HEK293 (cell line): Measurements from ENCODE around the gene P2RY6.

Source experiments
- BCL11B ChIP-seq: fragments of 450-650 bp; formaldehyde crosslinking; IDR thresholded peaks from 2 replicates; pipeline ENCODE4 v1.5.1; 2016; ENCODE audit warnings: low read depth, missing biosample characterization, missing genetic modification characterization
- CTCF ChIP-seq: fragments of 450-650 bp; formaldehyde crosslinking; IDR thresholded peaks from 2 replicates; pipeline ENCODE4 v1.5.1; 2016; ENCODE audit warnings: missing biosample characterization, missing genetic modification characterization
- GLIS1 ChIP-seq: fragments of 450-650 bp; formaldehyde crosslinking; IDR thresholded peaks from 2 replicates; pipeline ENCODE4 v1.5.1; 2016; ENCODE audit warnings: missing biosample characterization, missing genetic modification characterization
- GLIS2 ChIP-seq: fragments of 450-650 bp; formaldehyde crosslinking; IDR thresholded peaks from 2 replicates; pipeline ENCODE4 v1.5.1; 2016; ENCODE audit warnings: missing biosample characterization, missing genetic modification characterization
- IKZF3 ChIP-seq: fragments of 450-650 bp; IDR thresholded peaks from 2 replicates; pipeline ENCODE4 v1.5.0; 2018; ENCODE audit warnings: missing biosample characterization, mild to moderate bottlenecking, missing genetic modification characterization, moderate library complexity
- MEIS1 ChIP-seq: sonication (generic); formaldehyde crosslinking; IDR thresholded peaks from 2 replicates; pipeline ENCODE4 v1.8.1; 2022; ENCODE audit warnings: missing genetic modification reagents, mild to moderate bottlenecking, borderline replicate concordance
- PRDM10 ChIP-seq: fragments of 450-650 bp; formaldehyde crosslinking; IDR thresholded peaks from 2 replicates; pipeline ENCODE4 v1.5.1; 2016; ENCODE audit warnings: missing biosample characterization, missing genetic modification characterization
- PRDM4 ChIP-seq: fragments of 450-650 bp; formaldehyde crosslinking; IDR thresholded peaks from 2 replicates; pipeline ENCODE4 v1.5.1; 2017; ENCODE audit warnings: missing biosample characterization, missing genetic modification characterization
- REPIN1 ChIP-seq: fragments of 450-650 bp; formaldehyde crosslinking; IDR thresholded peaks from 2 replicates; pipeline ENCODE4 v1.5.1; 2017; ENCODE audit warnings: missing biosample characterization, missing genetic modification characterization, low read depth
- SP7 ChIP-seq: fragments of 450-650 bp; formaldehyde crosslinking; IDR thresholded peaks from 2 replicates; pipeline ENCODE4 v1.5.1; 2016; ENCODE audit warnings: missing biosample characterization, missing genetic modification characterization
- ZBTB11 ChIP-seq: fragments of 450-650 bp; formaldehyde crosslinking; conservative IDR thresholded peaks from 2 replicates; pipeline ENCODE4 v1.5.1; 2016; ENCODE audit warnings: low read depth, missing biosample characterization, missing genetic modification characterization
- ZIC2 ChIP-seq: fragments of 450-650 bp; formaldehyde crosslinking; IDR thresholded peaks from 2 replicates; pipeline ENCODE4 v1.5.1; 2016; ENCODE audit warnings: missing biosample characterization, missing genetic modification characterization
- ZNF2 ChIP-seq: fragments of 450-650 bp; formaldehyde crosslinking; IDR thresholded peaks from 2 replicates; pipeline ENCODE4 v1.5.1; 2016; ENCODE audit warnings: missing biosample characterization, missing genetic modification characterization
- ZNF221 ChIP-seq: fragments of 450-650 bp; formaldehyde crosslinking; IDR thresholded peaks from 2 replicates; pipeline ENCODE4 v1.5.1; 2017; ENCODE audit warnings: missing biosample characterization, missing genetic modification characterization, borderline replicate concordance
- ZNF302 ChIP-seq: fragments of 450-650 bp; formaldehyde crosslinking; IDR thresholded peaks from 2 replicates; pipeline ENCODE4 v1.5.1; 2016; ENCODE audit warnings: missing biosample characterization, missing genetic modification characterization, low read depth
- ZNF311 ChIP-seq: fragments of 450-650 bp; formaldehyde crosslinking; IDR thresholded peaks from 2 replicates; pipeline ENCODE4 v1.5.1; 2017; ENCODE audit warnings: missing biosample characterization, missing genetic modification characterization, borderline replicate concordance
- ZNF473 ChIP-seq: fragments of 450-650 bp; formaldehyde crosslinking; IDR thresholded peaks from 2 replicates; pipeline ENCODE4 v1.5.1; 2017; ENCODE audit warnings: missing biosample characterization, missing genetic modification characterization
- ZNF488 ChIP-seq: fragments of 450-650 bp; formaldehyde crosslinking; IDR thresholded peaks from 2 replicates; pipeline ENCODE4 v1.5.1; 2016; ENCODE audit warnings: missing biosample characterization, missing genetic modification characterization
- ZNF501 ChIP-seq: fragments of 450-650 bp; formaldehyde crosslinking; IDR thresholded peaks from 2 replicates; pipeline ENCODE4 v1.5.1; 2016; ENCODE audit warnings: missing biosample characterization, missing genetic modification characterization
- ZNF561 ChIP-seq: fragments of 450-650 bp; IDR thresholded peaks from 2 replicates; pipeline ENCODE4 v1.5.1; 2018; ENCODE audit warnings: missing biosample characterization, missing genetic modification characterization, borderline replicate concordance
- ZNF654 ChIP-seq: fragments of 450-650 bp; formaldehyde crosslinking; IDR thresholded peaks from 2 replicates; pipeline ENCODE4 v1.5.1; 2016; ENCODE audit warnings: low read depth, missing biosample characterization, missing genetic modification characterization
- ZNF660 ChIP-seq: fragments of 450-650 bp; IDR thresholded peaks from 2 replicates; pipeline ENCODE4 v1.5.1; 2018; ENCODE audit warnings: missing biosample characterization, mild to moderate bottlenecking, missing genetic modification characterization
- ZNF664 ChIP-seq: fragments of 450-650 bp; formaldehyde crosslinking; IDR thresholded peaks from 2 replicates; pipeline ENCODE4 v1.5.1; 2016; ENCODE audit warnings: missing biosample characterization, missing genetic modification characterization
- ZNF707 ChIP-seq: fragments of 450-650 bp; formaldehyde crosslinking; IDR thresholded peaks from 2 replicates; pipeline ENCODE4 v1.5.1; 2016; ENCODE audit warnings: missing biosample characterization, missing genetic modification characterization
- ZNF777 ChIP-seq: fragments of 450-650 bp; formaldehyde crosslinking; IDR thresholded peaks from 2 replicates; pipeline ENCODE4 v1.5.1; 2017; ENCODE audit warnings: missing biosample characterization, missing genetic modification characterization, borderline replicate concordance
- ZSCAN4 ChIP-seq: fragments of 450-650 bp; formaldehyde crosslinking; IDR thresholded peaks from 2 replicates; pipeline ENCODE4 v1.5.1; 2017; ENCODE audit warnings: missing biosample characterization, missing genetic modification characterization

P2RY6 gene

GRCh38 chr11:73288873-73289707 lies 17.0 kb downstream of the P2RY6 start (continued):
- no peak for TF ChIP-seq ZBTB11 (tag by site-specific recombination)
- no peak for TF ChIP-seq ZSCAN4 (tag by site-specific recombination)
- TF ChIP-seq ZNF302 (tag by site-specific recombination), result no peak
- TF ChIP-seq GLIS1 (tag by site-specific recombination), result peak; percentile 86
- TF ChIP-seq REPIN1 (tag by site-specific recombination), result no peak
- TF ChIP-seq GLIS2, result peak; percentile 91
- no peak for TF ChIP-seq PRDM10
- TF ChIP-seq SP7 (tag by site-specific recombination), result 0 out of 2 replicates have a peak, but pooled peaks have one; percentile 34
- TF ChIP-seq ZNF2 (tag by site-specific recombination), result no peak
- no peak for TF ChIP-seq ZNF221 (tag by site-specific recombination)
- no peak for TF ChIP-seq PRDM4 (tag by site-specific recombination)
- no peak for TF ChIP-seq ZNF660 (tag by site-specific recombination)
- TF ChIP-seq ZNF473 (tag by site-specific recombination), result no peak
- TF ChIP-seq IKZF3 (tag by site-specific recombination), result 0 out of 2 replicates have a peak, but pooled peaks have one; percentile 31
- no peak for TF ChIP-seq ZNF664 (tag by site-specific recombination)
- peak; percentile 83 for TF ChIP-seq CTCF (tag by site-specific recombination)
- no peak for TF ChIP-seq BCL11B (tag by site-specific recombination)
- TF ChIP-seq ZNF488, result no peak
- TF ChIP-seq ZNF311 (tag by site-specific recombination), result no peak
- TF ChIP-seq ZNF561, result no peak
- peak; percentile 48 for TF ChIP-seq ZIC2 (tag by site-specific recombination)
- peak; percentile 83 for TF ChIP-seq ZNF777 (tag by site-specific recombination)
- TF ChIP-seq ZNF707, result no peak
- TF ChIP-seq MEIS1, result no peak
- TF ChIP-seq ZNF501, result peak; percentile 40; the same call in 1 of the 2 replicates
- TF ChIP-seq ZNF654 (tag by site-specific recombination), result peak; percentile 98
